ENCODE results near the gene PWWP2B. TPM values are rescaled to one million over a fixed set of nuclear protein-coding genes. Genes with fewer than 3 reads are reported as not detected.

Gene PWWP2B
- total RNA-seq, 1 donor from 2014 or later: 11.0 TPM

- H3K4me1 ChIP-seq (ENCODE audit: control insufficient read depth in 3 of 3, insufficient read depth in 3 of 3, low read length in 3 of 3): peaks cover 11 to 26% (median 14%) of the 10 kb centered on the region in 3 donors
- no peaks in the 10 kb centered on the region for H3K36me3 ChIP-seq (ENCODE audit: control insufficient read depth in 3 of 3, insufficient read depth in 3 of 3, low read length in 3 of 3)
- no peak overlapping the region for H3K9ac ChIP-seq (ENCODE audit: low read depth in 1 of 3, low read length in 3 of 3)
- H3K9me3 ChIP-seq (ENCODE audit: control insufficient read depth in 3 of 3, low read length in 3 of 3): no peaks in the 10 kb centered on the region
- peaks cover 10 to 20% (median 19%) of the 10 kb centered on the region in 3 donors for H3K27me3 ChIP-seq (ENCODE audit: control insufficient read depth in 3 of 3, insufficient read depth in 3 of 3, low read length in 3 of 3)
- no peak overlapping the region for H3K4me3 ChIP-seq (ENCODE audit: low read length in 3 of 3)
- H3K27ac ChIP-seq (ENCODE audit: low read depth, low read length): no peak overlapping the region
Measured at GRCh38 chr10:132455986-132456847, 59.2 kb downstream of the PWWP2B start.

DNA sequence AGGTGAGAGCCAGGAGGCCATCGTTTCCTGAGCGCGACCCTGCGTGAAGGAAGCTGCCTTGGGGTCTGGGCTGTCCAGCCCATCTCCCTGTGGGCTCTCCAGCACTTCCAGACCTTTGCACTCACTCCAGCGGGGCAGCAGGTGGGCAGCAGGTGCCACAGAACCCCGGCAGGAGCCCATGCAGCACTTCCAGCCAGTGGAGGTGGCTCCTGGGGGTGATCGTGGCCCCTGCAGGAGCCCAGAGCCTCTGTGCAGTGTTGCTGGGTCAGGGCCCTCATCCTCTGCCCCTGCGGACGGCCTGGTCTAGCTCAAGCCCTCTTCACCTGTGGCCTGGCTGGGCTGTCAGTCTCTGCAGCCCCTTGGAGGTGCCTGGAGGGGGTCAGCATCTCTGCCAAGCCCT, 59.9 kb downstream of the PWWP2B start:
- Histone ChIP-seq H3K4me1 (ENCODE audit: control insufficient read depth in 3 of 3, insufficient read depth in 3 of 3, low read length in 3 of 3) (peaks cover 11 to 31% (median 20%) of the 10 kb centered on the region in 3 donors), H3K27ac (ENCODE audit: low read depth, low read length) (no peak overlapping the region), H3K27me3 (ENCODE audit: control insufficient read depth in 3 of 3, insufficient read depth in 3 of 3, low read length in 3 of 3) (peaks cover 10 to 20% (median 19%) of the 10 kb centered on the region in 3 donors), H3K4me3 (ENCODE audit: low read length in 3 of 3) (no peak overlapping the region), H3K36me3 (ENCODE audit: control insufficient read depth in 3 of 3, insufficient read depth in 3 of 3, low read length in 3 of 3) (no peaks in the 10 kb centered on the region), H3K9ac (ENCODE audit: low read depth in 1 of 3, low read length in 3 of 3) (no peak overlapping the region), H3K9me3 (ENCODE audit: control insufficient read depth in 3 of 3, low read length in 3 of 3) (no peaks in the 10 kb centered on the region)

GRCh38 chr10:132457328-132458070, 60.5 kb downstream of the PWWP2B start:
- Histone ChIP-seq H3K9ac (ENCODE audit: low read depth in 1 of 3, low read length in 3 of 3) (peak overlapping the region in 1 of 3 donors; percentile 3), H3K9me3 (ENCODE audit: control insufficient read depth in 3 of 3, low read length in 3 of 3) (no peaks in the 10 kb centered on the region), H3K27ac (ENCODE audit: low read depth, low read length) (no peak overlapping the region), H3K36me3 (ENCODE audit: control insufficient read depth in 3 of 3, insufficient read depth in 3 of 3, low read length in 3 of 3) (no peaks in the 10 kb centered on the region), H3K4me1 (ENCODE audit: control insufficient read depth in 3 of 3, insufficient read depth in 3 of 3, low read length in 3 of 3) (peaks cover 11 to 26% (median 18%) of the 10 kb centered on the region in 3 donors), H3K27me3 (ENCODE audit: control insufficient read depth in 3 of 3, insufficient read depth in 3 of 3, low read length in 3 of 3) (peaks cover 10 to 20% (median 19%) of the 10 kb centered on the region in 3 donors), H3K4me3 (ENCODE audit: low read length in 3 of 3) (no peak overlapping the region)

- H3K9me3 ChIP-seq (ENCODE audit: control insufficient read depth in 3 of 3, low read length in 3 of 3): no peaks in the 10 kb centered on the region
Measured at GRCh38 chr10:132458071-132458585, 61.1 kb downstream of the PWWP2B start.

GRCh38 chr10:132458586-132459300, 61.7 kb downstream of the PWWP2B start:
- Histone ChIP-seq H3K27ac (ENCODE audit: low read depth, low read length) (no peak overlapping the region), H3K9me3 (ENCODE audit: control insufficient read depth in 3 of 3, low read length in 3 of 3) (no peaks in the 10 kb centered on the region), H3K4me1 (ENCODE audit: control insufficient read depth in 3 of 3, insufficient read depth in 3 of 3, low read length in 3 of 3) (peaks cover 10 to 26% (median 22%) of the 10 kb centered on the region in 3 donors), H3K36me3 (ENCODE audit: control insufficient read depth in 3 of 3, insufficient read depth in 3 of 3, low read length in 3 of 3) (no peaks in the 10 kb centered on the region), H3K9ac (ENCODE audit: low read depth in 1 of 3, low read length in 3 of 3) (peak overlapping the region in 2 of 3 donors; percentile 8 to 33), H3K4me3 (ENCODE audit: low read length in 3 of 3) (peak overlapping the region in 1 of 3 donors; percentile 41), H3K27me3 (ENCODE audit: control insufficient read depth in 3 of 3, insufficient read depth in 3 of 3, low read length in 3 of 3) (peaks cover 10 to 20% (median 19%) of the 10 kb centered on the region in 3 donors)

More at GRCh38 chr10:132458071-132458585, 61.1 kb downstream of the PWWP2B start:
- peaks cover 7 to 25% (median 16%) of the 10 kb centered on the region in 3 donors for H3K4me1 ChIP-seq (ENCODE audit: control insufficient read depth in 3 of 3, insufficient read depth in 3 of 3, low read length in 3 of 3)
- H3K36me3 ChIP-seq (ENCODE audit: control insufficient read depth in 3 of 3, insufficient read depth in 3 of 3, low read length in 3 of 3): no peaks in the 10 kb centered on the region
- peak overlapping the region in 1 of 3 donors; percentile 3 for H3K9ac ChIP-seq (ENCODE audit: low read depth in 1 of 3, low read length in 3 of 3)
- H3K27ac ChIP-seq (ENCODE audit: low read depth, low read length): no peak overlapping the region
- H3K4me3 ChIP-seq (ENCODE audit: low read length in 3 of 3): no peak overlapping the region
- H3K27me3 ChIP-seq (ENCODE audit: control insufficient read depth in 3 of 3, insufficient read depth in 3 of 3, low read length in 3 of 3): peaks cover 10 to 20% (median 19%) of the 10 kb centered on the region in 3 donors

GRCh38 chr10:132459301-132460003, 62.5 kb downstream of the PWWP2B start:
- Histone ChIP-seq H3K9ac (ENCODE audit: low read depth in 1 of 3, low read length in 3 of 3) (no peak overlapping the region), H3K4me3 (ENCODE audit: low read length in 3 of 3) (no peak overlapping the region), H3K9me3 (ENCODE audit: control insufficient read depth in 3 of 3, low read length in 3 of 3) (no peaks in the 10 kb centered on the region), H3K4me1 (ENCODE audit: control insufficient read depth in 3 of 3, insufficient read depth in 3 of 3, low read length in 3 of 3) (peaks cover 17 to 33% (median 29%) of the 10 kb centered on the region in 3 donors), H3K36me3 (ENCODE audit: control insufficient read depth in 3 of 3, insufficient read depth in 3 of 3, low read length in 3 of 3) (no peaks in the 10 kb centered on the region), H3K27me3 (ENCODE audit: control insufficient read depth in 3 of 3, insufficient read depth in 3 of 3, low read length in 3 of 3) (peaks cover 10 to 20% (median 19%) of the 10 kb centered on the region in 3 donors), H3K27ac (ENCODE audit: low read depth, low read length) (no peak overlapping the region)

DNA sequence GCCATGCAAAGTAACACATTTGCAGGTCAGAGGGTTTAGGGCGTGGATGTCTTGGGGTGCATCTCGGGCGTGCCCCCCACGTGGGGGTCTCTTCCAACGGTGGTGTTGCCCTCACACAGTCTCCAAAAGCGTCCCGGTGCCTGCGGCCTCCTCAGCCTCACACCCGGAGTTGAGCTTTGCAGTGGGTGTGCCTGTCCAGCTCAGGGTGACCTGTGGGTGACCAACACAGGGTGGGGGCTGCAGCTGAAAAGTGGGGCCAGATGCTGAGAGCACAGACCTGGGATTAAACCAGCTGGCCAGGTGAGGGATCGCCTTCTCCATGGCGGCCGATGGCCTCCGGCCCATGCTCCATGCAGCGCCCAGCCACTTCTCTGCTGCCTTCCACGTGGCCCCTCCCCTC, 63.1 kb downstream of the PWWP2B start:
- no peak overlapping the region for H3K4me3 ChIP-seq (ENCODE audit: low read length in 3 of 3)
- no peaks in the 10 kb centered on the region for H3K36me3 ChIP-seq (ENCODE audit: control insufficient read depth in 3 of 3, insufficient read depth in 3 of 3, low read length in 3 of 3)
- peaks cover 22 to 39% (median 36%) of the 10 kb centered on the region in 3 donors for H3K4me1 ChIP-seq (ENCODE audit: control insufficient read depth in 3 of 3, insufficient read depth in 3 of 3, low read length in 3 of 3)
- H3K27ac ChIP-seq (ENCODE audit: low read depth, low read length): no peak overlapping the region
- H3K9me3 ChIP-seq (ENCODE audit: control insufficient read depth in 3 of 3, low read length in 3 of 3): no peaks in the 10 kb centered on the region
- peaks cover 10 to 20% (median 19%) of the 10 kb centered on the region in 3 donors for H3K27me3 ChIP-seq (ENCODE audit: control insufficient read depth in 3 of 3, insufficient read depth in 3 of 3, low read length in 3 of 3)
- no peak overlapping the region for H3K9ac ChIP-seq (ENCODE audit: low read depth in 1 of 3, low read length in 3 of 3)

GRCh38 chr10:132460691-132461090, 63.7 kb downstream of the PWWP2B start:
- H3K9ac ChIP-seq (ENCODE audit: low read depth in 1 of 3, low read length in 3 of 3): no peak overlapping the region
- H3K4me3 ChIP-seq (ENCODE audit: low read length in 3 of 3): no peak overlapping the region
- H3K9me3 ChIP-seq (ENCODE audit: control insufficient read depth in 3 of 3, low read length in 3 of 3): no peaks in the 10 kb centered on the region
- H3K27ac ChIP-seq (ENCODE audit: low read depth, low read length): no peak overlapping the region
- H3K4me1 ChIP-seq (ENCODE audit: control insufficient read depth in 3 of 3, insufficient read depth in 3 of 3, low read length in 3 of 3): peaks cover 22 to 45% (median 42%) of the 10 kb centered on the region in 3 donors
- H3K27me3 ChIP-seq (ENCODE audit: control insufficient read depth in 3 of 3, insufficient read depth in 3 of 3, low read length in 3 of 3): peaks cover 10 to 20% (median 19%) of the 10 kb centered on the region in 3 donors
- no peaks in the 10 kb centered on the region for H3K36me3 ChIP-seq (ENCODE audit: control insufficient read depth in 3 of 3, insufficient read depth in 3 of 3, low read length in 3 of 3)
